Stimulated activated CD4-positive, alpha-beta T cell treated with anti-CD3 and anti-CD28 coated beads, Interleukin-1b, Interleukin-23, amount 100 ng/mL, for 48 hours (primary cell): Measurements from ENCODE around the gene MAP3K9.
"Not testable (repeated sequence)": the region's sequence is repeated elsewhere in the genome, so short reads cannot be mapped to it uniquely, and the experiment has no call there.

Experiments used
- DNase-seq: peaks from one replicate; pipeline ENCODE4 v3.0.0-alpha.2; 2020

Gene MAP3K9

DNA sequence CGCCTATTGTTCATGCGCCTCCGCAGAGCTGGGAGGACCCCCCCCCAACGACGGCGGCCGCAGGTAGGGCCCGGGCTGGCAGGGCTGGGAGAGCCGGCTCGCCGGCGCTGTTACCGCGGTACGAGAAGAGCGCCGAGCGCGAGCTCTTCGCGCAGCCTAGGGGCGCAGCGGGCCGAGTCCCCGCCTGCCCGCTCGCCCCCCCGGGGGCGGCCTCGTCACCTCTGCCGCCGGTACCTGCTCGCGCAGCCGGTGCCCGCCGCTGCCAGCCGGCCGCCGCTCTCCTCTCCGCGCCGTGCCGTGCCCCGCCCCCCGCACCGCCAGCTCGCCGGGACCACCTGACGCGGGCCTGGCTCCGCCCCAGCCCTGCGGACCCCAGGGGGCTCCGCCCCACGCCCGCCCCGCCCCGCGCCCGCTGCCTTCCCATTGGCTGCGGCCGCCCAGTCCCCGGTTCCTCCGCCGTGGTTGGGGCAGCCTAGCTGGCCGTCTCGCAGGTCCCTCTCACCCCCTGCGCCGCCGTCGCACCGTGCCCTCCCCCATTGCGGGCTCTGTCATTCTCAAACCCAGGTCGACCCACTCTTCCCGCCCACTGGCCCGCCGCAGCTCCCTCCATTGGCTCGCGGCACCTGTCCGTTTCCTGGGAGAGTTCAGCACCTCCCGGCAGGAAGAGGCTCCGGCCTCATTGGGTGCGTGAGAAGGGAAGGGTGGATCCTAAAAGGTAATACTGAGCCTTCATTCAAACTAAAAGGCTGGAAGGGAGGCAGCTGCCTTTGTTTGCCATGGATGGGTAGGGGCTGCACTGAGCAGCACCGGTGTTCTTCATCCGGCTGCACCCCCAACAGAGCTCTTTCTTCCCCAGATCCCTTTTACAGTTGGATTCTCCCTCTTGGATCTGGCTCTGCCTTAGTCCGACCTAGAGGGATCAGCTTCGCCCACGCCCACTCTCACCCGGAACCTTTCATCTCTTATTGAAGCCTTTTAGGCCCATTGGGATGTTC lies at the start of gene MAP3K9:
TSS of gene MAP3K9 (minus strand) at position 289 of the 995 bp plus-strand sequence. CDS start 342 bp downstream, outside the sequence.
- DNase-seq, result peak; percentile 95

DNA sequence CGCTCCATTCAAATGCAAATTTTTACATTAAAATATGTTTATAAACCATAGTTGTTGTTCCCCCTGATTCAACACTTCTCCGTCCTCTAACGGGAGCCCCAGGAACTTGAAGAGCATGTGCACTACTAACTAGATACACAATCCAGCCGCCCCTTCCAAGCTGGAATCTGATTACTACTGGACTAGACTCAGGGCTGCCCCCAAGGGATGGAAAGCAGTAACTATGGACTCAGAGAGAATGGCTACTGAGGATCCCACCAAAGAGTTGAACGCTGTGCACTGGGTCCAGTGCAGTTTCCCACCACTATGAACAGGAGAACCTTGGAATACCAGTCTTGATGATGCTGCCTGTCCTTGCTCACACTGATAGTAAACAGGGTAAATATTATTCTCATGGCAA lies 49.3 kb upstream of the MAP3K9 start:
- no peak for DNase-seq

DNA sequence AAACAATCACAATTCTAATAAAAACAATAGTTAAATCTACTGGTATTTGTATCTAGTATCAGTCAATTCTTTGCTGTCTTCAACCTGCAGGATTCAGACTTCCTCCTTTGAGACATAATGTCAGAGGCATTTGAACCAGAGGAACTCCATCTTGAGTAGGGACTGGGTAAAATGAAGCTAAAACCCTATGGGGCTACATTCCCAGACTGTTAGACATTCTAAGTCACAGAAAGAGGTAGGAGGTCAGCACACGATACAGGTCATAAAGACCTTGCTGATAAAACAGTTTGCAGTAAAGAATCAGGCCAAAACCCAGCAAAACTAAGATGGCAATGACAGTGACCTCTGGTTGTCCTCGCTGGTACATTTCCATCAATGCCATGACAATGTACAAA lies 48.2 kb upstream of the MAP3K9 start:
- no peak for DNase-seq

DNA sequence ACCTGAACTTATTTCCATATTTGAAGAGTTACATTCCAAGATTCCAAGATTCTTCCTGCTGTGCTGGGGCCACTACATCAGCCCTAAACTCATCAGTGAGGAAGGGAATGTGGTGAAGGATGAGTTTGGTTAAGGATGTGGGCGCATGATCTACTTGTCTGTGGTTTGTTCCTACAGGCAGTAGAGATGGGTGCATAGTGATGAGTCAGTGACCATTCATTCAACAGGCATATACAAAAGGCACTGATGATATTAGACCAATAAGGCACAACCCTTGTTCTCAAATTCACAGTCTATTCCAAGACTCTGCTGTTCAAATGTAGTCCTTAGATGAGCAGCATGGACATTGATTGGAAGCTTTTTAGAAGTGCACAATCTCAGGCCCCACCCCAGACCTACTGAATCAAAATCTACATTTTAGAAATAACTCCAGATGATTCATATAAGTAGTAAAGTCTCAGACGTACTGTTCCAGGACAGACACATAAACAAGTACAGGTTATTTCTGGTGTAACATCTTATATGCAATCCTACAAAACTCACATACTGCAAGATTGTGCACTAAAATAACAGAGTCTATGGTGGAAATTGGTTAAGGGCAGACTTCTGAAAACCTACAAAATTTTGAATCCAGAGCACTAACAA lies 47.7 kb upstream of the MAP3K9 start:
- DNase-seq, result peak; percentile 12

DNA sequence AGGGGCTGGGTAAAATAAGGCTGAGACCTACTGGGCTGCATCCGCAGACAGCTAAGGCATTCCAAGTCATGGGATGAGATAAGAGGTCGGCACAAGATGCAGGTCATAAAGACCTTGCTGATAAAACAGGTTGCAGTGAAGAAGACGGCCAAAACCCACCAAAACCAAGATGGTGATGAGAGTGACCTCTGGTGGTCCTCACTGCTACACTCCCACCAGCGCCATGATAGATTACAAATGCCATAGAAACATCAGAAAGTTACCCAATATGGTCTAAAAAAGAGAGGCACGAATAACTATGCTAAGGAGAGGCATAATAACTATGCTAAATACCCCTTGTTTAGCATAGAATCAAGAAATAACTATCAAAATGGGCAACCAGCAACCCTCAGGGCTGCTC lies 46.2 kb upstream of the MAP3K9 start:
- DNase-seq, result no peak

DNA sequence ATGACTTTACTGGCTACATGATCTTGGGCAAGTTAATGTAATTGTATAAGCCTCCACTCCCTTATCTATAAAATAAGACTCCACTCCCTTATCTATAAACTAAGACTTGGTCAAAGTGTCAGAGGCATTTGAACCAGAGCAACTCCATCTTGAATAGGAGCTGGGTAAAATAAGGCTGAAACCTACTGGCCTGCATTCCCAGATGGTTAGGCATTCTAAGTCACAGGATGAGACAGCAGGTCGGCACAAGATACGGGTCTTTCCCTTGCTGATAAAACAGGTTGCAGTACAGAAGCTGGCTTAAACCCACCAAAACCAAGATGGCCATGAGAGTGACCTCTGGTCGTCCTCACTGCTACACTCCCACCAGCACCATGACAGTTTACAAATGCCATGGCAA lies 44.3 kb upstream of the MAP3K9 start:
- DNase-seq, result not testable (repeated sequence)

DNA sequence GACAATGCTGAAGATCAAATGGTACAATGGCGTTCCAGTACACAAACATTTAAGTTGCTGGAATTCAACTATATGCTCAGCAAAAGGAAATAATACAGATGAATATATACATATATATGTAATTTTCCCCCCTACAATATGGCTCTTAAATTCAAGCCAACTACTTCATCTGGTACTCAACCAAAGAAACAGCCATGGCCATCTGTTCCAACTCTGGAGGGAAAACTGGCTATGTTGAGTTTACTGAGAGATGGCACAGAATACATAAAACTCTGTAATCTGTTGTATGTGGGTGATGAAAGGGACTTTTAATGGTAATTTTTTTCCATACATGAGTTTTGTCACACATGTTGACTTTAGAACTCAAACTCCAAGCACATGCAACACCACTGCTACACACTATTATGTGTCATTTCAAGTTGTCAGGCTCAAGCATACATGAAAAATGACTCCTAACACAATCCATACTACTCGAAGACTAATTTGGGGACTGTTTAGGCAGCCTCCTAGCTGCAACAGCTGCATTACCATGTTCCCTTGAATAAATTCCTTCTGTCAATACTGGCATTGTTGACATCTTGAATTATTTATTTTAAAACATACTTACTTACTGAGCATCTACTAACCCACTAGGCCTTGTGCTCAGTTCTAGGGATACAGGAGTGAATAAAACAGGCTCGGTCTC lies 38.2 kb upstream of the MAP3K9 start:
- DNase-seq, result no peak

DNA sequence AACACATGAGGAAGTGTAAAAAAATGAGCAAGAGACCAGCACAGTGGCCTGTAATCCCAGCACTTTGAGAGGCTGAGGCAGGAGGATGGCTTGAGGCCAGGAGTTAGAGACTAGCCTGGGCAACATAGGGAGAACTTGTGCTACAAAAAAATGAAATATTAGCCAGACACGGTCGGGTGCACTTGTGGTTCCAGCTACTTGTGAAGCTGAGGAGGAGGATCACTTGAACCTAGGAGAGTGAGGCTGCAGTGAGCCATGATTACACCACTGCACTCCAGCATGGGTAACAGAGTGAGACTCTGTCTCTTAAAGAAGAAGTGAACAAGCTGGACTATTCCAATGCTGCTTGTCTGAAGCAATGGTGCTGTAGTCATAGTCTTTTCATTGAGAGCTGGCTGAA lies 36.3 kb upstream of the MAP3K9 start:
- DNase-seq, result no peak

DNA sequence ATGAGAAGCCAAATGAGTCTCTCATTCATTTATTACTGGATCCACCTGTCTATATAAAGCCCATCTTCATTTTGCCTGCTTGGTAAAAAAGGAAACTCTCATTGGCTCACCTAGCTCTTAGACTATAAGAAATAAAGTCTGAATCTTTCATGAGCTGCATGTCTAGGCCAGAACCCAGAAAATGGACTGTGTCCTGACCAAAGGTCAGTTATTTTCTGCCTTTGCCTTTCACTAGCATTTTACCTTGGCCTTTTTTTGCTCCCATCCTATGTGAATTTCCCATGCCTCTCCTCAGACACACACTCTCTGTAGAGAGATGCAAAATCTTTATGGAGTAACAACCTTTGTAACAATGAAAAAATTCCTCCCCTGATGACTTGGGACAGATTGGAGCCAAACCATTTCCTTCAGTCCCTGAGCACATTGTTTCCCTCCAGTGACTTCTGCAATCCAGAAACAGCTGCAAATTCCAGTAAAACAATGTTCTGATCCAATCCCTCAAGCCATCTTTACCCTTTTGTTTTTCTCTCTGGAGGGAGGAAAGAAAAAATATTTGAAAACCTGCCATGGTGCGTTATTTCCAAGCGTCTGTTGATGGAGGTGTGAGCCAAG lies 33.6 kb upstream of the MAP3K9 start:
- DNase-seq, result no peak

DNA sequence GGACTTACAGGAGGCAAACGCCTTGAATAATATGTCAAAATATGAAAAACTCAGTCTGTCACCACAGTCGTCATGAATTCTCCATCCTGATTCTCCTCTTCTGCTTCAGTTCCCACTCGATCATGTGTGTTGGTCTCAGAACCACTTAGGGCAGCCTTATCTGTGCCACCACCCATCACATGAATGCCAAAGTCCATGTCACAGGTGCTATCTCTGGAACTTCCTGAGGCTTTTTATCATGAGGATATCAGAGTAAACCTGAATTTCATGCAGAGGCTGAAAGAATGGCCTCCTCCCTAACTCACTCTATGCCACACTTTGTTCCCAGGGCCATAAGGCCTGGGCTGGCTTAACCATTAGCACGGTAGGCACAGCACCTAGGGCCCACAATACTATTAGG lies 28.8 kb upstream of the MAP3K9 start:
- DNase-seq, result no peak

DNA sequence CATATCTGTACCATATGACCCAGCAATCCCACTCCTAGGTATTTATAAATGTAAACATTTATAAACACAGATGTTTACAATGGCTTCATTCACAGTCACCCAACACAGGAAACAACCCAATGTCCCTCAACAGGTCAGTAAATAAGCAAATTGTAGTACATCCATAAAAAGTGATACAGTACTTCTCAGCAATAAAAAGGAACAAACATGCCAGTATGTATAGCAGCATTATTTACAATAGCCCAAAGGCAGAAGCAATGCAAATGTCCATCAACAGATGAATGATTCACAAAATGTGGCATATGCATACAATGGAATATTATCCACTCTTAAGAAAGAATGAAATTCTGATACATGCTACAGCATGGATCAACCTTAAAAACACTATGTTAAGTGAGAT lies 27.6 kb upstream of the MAP3K9 start:
- no peak for DNase-seq

DNA sequence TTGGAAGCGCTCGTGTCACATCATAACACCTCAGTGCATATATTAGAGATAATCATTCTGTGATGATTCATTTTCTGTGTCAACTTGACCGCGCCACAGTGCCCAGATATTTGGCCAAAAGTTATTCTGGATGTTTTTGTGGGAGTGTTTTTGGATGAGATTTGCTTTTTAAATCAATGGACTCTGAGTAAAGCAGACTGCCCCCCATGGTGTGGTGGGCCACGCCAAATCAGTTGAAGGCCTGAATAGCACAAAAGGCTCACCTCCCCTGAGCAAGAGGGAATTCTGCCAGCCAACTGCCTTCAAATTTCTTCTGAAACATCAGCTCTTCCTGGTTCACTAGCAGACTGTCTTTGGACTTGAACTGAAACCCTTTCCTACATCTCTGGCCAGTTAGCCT lies 24.6 kb upstream of the MAP3K9 start:
- DNase-seq, result no peak

DNA sequence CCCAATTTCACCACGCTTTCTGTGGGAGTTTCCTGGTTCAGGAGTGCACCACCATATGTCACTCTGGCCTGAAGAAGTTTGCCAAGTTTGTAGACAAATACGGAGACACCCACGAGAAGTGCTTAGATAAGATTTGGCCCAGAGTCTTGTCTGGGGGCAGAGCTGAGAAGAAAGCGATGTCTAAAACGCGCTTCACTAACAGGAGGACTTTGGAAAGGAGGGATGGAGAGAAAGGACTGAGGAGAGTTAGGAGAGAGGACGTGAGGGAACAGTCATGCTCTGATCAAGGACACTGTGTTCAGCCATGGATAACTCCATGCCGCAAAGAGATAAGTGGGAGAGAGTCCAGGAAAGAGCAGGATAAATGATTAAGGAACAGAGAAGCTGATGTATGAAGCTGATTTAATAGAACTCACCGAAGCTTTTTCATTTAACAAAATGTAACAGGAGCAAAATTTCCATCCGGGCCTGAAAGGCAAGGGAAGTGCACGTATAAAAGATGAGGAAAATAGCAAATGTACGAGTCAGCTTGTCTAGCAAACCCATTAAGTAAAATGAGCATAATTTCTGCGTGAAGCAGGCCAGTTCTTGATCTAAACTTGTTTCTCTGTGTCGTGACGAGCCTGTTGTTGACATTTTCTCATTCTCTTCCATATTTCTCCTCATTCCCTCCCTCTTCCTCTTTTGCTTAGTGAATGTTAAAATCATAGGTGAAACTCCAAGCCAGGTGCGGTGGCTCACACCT lies 23.4 kb upstream of the MAP3K9 start:
- DNase-seq, result no peak

DNA sequence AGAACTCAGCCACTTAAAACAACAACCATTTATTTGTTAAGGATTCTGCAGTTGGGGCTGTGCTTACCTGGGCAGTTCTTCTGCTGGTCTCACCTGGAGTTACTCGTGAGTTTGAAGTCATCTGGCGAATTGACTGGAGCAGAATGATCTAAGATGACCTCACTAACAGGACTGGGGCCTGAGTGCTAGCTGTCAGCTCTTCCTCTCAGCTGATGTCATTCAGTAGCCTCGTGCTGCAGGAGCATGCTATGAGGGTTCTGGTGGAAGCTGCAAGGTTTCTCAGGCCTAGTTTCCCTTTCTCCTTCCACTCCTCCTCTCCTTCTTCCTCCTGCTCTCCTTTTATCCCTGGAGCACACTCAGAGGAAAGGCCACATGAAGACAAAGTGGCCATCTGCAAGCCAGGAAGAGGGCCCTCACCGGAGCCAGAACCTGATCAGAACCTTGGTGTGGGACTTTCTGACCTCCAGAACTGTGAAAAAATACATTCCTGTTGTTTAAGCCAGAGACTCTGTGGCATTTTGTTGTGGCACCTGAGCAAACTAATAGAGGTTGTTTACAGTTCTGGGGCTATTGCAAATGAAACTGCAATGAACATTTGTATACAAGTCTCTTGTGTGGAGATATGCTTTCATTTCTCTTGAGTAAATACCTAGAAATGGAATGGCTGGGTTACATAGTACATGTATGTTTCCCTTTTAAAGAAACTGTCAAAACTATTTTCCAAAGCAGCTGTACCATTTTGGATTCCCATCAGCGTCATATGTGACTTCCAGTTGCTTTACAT lies 21.9 kb upstream of the MAP3K9 start:
- no peak for DNase-seq

DNA sequence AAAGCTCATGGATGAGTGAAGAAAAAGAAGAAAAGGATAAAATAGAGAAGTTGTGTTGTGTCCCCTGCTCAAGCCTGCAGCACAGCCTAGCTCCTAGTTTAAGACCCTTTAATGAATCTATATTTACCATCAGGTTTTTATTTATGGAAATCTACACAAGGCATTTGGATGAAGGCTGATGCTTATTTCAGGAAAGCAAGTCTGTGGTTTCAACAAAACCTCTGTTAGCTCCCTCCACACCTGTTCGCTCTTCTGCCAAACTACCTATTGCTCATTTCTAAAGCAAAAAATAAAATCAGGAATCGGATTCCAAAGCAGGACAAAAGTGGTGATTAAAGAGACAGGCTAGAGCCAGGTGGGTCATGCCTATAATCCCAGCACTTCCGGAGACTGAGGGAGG lies 18.9 kb upstream of the MAP3K9 start:
- no peak for DNase-seq

DNA sequence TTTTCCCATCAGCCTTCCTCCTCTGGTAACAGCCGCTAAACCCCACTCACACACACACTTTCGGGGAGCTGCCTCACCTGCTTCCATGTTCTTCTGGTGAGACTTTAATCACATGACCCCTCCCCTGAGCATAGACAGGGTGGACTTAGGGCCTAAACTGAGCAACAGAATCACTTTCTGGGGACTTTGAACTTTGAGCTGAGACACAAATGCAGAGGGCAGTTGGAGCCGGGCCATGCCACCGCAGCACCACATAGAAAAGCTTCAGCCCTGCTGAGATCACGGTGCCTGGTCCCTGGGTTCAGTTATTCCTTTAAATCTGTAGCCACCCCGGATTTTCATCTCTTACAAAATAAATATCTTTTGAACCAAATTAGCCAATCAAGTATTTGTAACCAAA lies 18.4 kb upstream of the MAP3K9 start:
- no peak for DNase-seq

DNA sequence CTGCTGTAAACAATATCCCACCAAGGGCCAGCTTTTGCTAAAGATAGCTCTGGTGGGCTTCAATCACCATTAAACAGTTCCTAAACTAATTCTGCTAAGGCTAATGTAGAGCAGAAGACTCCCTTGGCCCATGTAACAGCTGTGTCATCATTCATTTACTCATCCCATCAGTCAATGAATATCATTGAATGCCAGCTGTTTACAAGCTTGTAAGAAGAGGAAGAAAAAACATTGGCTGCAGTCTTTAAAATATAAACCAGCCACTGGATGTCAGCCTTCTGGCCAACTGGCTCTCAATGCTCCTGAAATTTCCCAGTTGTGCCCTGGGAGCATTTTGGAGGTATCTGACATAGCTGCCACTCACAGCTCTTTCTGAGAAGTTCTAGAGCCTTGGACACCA lies 18.0 kb upstream of the MAP3K9 start:
- DNase-seq, result no peak

DNA sequence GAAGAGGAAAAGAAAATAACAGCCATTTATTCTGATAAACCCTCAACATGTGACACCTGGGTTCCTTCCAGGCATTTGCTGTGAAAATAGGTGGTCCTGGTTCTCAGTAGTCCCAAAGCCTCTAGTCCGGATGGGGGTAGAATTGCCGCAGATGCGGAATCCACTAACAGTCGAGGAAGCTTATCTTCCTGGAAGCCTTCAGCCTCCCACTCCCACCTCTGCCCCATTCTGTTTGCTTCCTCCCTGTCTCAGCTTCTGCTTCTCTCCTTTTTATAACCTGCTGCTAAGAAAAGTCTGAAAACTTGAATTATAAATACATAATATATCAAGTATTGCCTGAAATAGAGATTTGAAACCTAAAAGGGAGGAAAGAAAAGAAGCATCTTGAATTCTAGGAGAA lies 14.0 kb upstream of the MAP3K9 start:
- DNase-seq, result no peak

DNA sequence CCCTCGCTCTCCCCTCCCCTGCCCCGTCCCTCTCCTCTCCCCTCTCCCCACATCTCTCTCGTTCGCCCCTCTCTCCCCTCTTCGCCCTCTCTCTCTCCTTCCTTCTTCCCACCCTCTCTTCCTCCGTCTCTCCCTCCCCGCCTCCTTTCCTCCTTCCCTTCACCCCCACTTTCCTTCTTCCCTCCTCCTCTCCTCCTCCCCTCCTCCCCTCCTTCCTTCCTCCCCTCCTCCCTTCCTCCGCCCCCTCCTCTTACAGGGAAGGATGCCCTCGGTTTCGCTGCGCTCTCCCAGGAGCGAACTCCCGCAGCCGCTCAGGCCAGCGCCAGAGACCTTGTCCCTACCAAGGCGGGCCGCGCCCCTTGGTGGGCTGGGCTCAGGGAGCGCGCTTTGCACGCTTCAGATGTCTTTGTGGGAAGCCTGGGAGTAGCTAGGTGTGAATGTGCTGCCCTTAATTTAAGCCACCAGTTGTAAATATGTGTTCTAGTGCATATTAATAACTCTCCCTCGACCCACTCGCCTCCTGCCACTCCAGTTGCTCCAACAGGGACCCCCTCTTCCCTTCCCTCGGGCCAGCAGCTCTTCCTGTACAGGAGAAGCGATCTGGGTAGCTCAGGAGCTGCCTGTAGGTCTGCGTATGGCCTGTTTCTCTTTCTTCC lies 13.3 kb upstream of the MAP3K9 start:
- no peak for DNase-seq

DNA sequence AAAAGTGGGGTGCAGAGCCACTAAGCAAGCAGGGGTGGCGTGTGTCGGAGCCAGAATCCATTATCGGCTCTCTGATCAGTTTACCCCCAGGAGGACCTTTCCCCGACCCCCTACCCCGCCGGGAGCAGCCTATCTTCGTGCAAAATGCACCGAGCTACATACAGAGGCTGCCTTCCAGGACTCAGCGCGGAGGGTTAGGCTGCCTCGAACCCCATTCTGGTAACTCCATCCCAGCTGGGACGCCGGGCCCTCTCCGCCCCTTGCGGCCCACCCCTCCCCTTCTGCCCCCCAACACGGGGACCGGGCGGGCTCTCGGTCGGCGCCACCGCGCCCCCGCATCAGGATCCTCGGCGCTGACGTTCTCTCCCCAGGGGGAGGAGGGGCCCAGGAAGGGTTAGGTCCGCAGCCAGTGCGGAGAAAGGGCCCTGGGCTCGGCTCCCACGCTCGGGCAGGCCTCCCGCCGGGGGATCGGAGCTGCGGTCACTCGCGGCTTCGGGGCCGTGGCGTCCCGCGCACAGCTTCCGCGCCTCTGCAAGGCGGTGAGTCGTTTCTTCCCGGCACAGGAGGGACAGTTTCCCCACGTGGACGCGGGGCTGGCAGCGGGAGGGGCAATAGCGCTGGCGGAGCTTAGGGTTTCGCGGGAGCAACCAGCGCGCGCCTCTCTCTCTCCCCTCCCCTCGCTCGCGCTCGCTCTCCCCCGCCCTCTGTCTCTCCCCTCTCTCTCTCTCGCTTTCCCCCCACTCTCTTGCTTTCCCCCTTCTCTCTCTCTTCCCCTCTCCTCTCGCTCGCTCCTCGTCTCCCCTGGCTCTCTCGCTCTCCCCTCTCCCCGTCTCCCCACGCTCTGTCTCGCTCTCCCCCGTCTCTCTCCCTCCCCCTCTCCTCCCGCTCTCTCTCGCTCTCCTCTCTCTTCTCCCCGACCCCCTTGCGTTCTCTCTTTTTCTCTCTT lies 12.5 kb upstream of the MAP3K9 start:
- peak; percentile 70 for DNase-seq
